ENCODE results near the gene GAMT.

- TF ChIP-seq, protein P1, sequence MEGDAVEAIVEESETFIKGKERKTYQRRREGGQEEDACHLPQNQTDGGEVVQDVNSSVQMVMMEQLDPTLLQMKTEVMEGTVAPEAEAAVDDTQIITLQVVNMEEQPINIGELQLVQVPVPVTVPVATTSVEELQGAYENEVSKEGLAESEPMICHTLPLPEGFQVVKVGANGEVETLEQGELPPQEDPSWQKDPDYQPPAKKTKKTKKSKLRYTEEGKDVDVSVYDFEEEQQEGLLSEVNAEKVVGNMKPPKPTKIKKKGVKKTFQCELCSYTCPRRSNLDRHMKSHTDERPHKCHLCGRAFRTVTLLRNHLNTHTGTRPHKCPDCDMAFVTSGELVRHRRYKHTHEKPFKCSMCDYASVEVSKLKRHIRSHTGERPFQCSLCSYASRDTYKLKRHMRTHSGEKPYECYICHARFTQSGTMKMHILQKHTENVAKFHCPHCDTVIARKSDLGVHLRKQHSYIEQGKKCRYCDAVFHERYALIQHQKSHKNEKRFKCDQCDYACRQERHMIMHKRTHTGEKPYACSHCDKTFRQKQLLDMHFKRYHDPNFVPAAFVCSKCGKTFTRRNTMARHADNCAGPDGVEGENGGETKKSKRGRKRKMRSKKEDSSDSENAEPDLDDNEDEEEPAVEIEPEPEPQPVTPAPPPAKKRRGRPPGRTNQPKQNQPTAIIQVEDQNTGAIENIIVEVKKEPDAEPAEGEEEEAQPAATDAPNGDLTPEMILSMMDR (IDR thresholded peaks at IDR 0.05; ENCODE audit: extremely low read depth in 1 of 2, insufficient read depth in 1 of 2, low read depth in 1 of 2, low read length in 2 of 2) = no peak
- TF ChIP-seq JUN (IDR thresholded peaks at IDR 0.05; ENCODE audit: borderline replicate concordance, insufficient read depth, insufficient read length, low read depth) (no peak), EZH2 (IDR thresholded peaks at IDR 0.05; ENCODE audit: borderline replicate concordance, low read depth, low read length, severe bottlenecking) (no peak), POLR2A (IDR thresholded peaks at IDR 0.05; ENCODE audit: low read depth, low read length) (no peak), GATA2 (IDR thresholded peaks at IDR 0.05; ENCODE audit: insufficient read depth, insufficient read length, low read depth, low read length) (no peak), FOS (IDR thresholded peaks at IDR 0.05; ENCODE audit: borderline replicate concordance, insufficient read depth, low read length) (no peak)
Observed at GRCh38 chr19:1425102-1425837, 23.9 kb upstream of the GAMT start.
